HFFc6 (cell line): Measurements from ENCODE around the gene STXBP1. TPM values are rescaled to one million over a fixed set of nuclear protein-coding genes. Genes with fewer than 3 reads are reported as not detected.
A peak's percentile ranks its signal among the peaks of the same experiment; 100 is the strongest.

ENCODE experiments used
- DNase-seq: peaks from one replicate; pipeline ENCODE4 v3.0.0-alpha.2; 2018
- H3K27ac Mint-ChIP-seq: 2 replicates; pipeline ENCODE4 v1.8.0; 2020; ENCODE audit warnings: mild to moderate bottlenecking, mixed read lengths
- H3K27me3 Mint-ChIP-seq: 2 replicates; pipeline ENCODE4 v1.8.0; 2021; ENCODE audit warnings: mild to moderate bottlenecking, moderate library complexity, mixed read lengths; ENCODE audit not compliant: insufficient read depth
- H3K36me3 Mint-ChIP-seq: 2 replicates; pipeline ENCODE4 v1.8.0; 2021; ENCODE audit warnings: low read depth, mixed read lengths
- H3K4me1 Mint-ChIP-seq: 2 replicates; pipeline ENCODE4 v1.8.0; 2020; ENCODE audit warnings: low read depth, mixed read lengths
- H3K4me3 Mint-ChIP-seq: 2 replicates; pipeline ENCODE4 v1.8.0; 2020; ENCODE audit warnings: mild to moderate bottlenecking, moderate library complexity, mixed read lengths
- H3K9me3 Mint-ChIP-seq: 2 replicates; pipeline ENCODE4 v1.8.0; 2020; ENCODE audit warnings: mild to moderate bottlenecking, mixed read lengths
- total RNA-seq, 6 experiments: library from RNA; stranded (reverse); fragmentation: NEBNext Ultra II Directional; extraction: Animal tissue kit (Norgen Biotek cat#: 25700); gene quantifications; 2 replicates in 1 of 6; 3 replicates in 5 of 6; pipeline ENCODE4 v1.2.3, GENCODE V29; 2021
- TF ChIP-seq, protein P1 (sequence below): fragments of 200-600 bp; sonication (generic); IDR thresholded peaks from 2 replicates; pipeline ENCODE4 v1.5.0; 2021; ENCODE audit warnings: antibody characterized with exemption, mild to moderate bottlenecking

STXBP1 gene
- total RNA-seq, 6 experiments from 2014 or later: 61.9 to 90.7 (median 73.6) TPM

DNA sequence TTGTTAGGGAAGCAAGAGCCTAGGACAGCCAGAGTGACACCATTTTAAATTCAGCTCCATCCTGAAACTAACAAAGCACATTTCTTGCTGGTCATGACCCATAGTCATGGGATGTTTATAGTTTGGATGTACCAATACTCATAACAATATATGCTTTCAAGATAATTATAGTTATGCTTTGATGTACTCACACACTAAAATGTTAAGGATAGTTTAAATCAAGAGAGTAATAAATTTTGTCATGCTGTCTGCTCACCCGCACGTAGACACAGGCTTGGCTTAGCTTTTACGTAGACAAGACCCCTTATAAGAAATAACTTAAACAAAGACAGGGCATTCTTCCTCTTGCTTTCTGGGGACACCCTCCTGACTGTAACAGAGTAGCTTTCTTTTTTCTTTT is 8.9 kb upstream of the STXBP1 start:
- H3K9me3 Mint-ChIP-seq: no peaks in the 10 kb centered on the region
- peaks cover 23% of the 10 kb centered on the region for H3K4me1 Mint-ChIP-seq
- H3K27me3 Mint-ChIP-seq: no peaks in the 10 kb centered on the region
- peaks cover 4% of the 10 kb centered on the region; the same call in 1 of the 2 replicates for H3K36me3 Mint-ChIP-seq
- DNase-seq: no peak
- TF ChIP-seq, protein P1, sequence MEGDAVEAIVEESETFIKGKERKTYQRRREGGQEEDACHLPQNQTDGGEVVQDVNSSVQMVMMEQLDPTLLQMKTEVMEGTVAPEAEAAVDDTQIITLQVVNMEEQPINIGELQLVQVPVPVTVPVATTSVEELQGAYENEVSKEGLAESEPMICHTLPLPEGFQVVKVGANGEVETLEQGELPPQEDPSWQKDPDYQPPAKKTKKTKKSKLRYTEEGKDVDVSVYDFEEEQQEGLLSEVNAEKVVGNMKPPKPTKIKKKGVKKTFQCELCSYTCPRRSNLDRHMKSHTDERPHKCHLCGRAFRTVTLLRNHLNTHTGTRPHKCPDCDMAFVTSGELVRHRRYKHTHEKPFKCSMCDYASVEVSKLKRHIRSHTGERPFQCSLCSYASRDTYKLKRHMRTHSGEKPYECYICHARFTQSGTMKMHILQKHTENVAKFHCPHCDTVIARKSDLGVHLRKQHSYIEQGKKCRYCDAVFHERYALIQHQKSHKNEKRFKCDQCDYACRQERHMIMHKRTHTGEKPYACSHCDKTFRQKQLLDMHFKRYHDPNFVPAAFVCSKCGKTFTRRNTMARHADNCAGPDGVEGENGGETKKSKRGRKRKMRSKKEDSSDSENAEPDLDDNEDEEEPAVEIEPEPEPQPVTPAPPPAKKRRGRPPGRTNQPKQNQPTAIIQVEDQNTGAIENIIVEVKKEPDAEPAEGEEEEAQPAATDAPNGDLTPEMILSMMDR: no peak
- H3K4me3 Mint-ChIP-seq: no peak overlapping the region
- no peak overlapping the region for H3K27ac Mint-ChIP-seq

DNA sequence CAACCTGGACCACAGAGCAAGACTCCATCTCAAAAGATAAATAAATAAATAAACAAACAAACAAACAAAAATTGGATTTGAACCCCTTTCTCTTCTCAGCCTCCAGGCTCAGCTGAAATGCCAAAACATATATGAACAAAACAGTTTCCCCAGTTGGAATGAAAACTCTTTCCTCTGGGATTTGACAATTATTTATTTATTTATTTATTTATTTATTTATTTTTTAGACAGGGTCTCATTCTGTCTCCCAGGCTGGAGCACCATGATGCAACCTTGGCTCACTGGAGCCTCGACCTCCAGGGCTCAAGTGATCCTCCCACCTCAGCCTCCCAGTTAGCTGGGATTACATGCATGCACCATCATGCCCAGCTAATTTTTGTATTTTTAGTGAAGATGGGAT is 6.0 kb upstream of the STXBP1 start:
- 0 out of 2 replicates have a peak, but pooled peaks cover 6% of the 10 kb centered on the region for H3K27me3 Mint-ChIP-seq
- H3K27ac Mint-ChIP-seq: no peak overlapping the region
- no peaks in the 10 kb centered on the region for H3K9me3 Mint-ChIP-seq
- peaks cover 30% of the 10 kb centered on the region for H3K4me1 Mint-ChIP-seq
- TF ChIP-seq, protein P1: no peak
- no peak for DNase-seq
- no peaks in the 10 kb centered on the region for H3K36me3 Mint-ChIP-seq
- no peak overlapping the region for H3K4me3 Mint-ChIP-seq

- Mint-ChIP-seq H3K4me3 (peak overlapping the region; percentile 78), H3K36me3 (no peaks in the 10 kb centered on the region), H3K4me1 (peaks cover 38% of the 10 kb centered on the region), H3K27ac (peak overlapping the region; percentile 45), H3K9me3 (no peaks in the 10 kb centered on the region), H3K27me3 (0 out of 2 replicates have a peak, but pooled peaks cover 8% of the 10 kb centered on the region)
- DNase-seq: peak; percentile 30
- TF ChIP-seq, protein P1: no peak
Observed at GRCh38 chr9:127608104-127608966, 3.7 kb upstream of the STXBP1 start.

DNA sequence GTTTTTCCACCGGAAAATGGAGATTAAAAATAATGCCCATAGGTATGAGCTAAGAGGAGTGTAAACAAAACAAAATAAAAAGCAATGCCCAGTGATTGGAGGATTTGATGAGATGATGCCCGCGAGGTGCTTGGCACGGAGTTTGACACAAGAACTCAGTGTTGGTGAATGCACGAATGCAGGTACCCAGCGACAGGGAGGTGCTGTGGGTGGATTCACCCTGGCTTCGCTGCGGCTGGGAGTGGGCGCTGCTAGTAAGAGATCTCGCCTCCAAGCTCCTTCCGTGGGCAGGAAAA is 526 bp upstream of the STXBP1 start:
- H3K4me3 Mint-ChIP-seq: peak overlapping the region; percentile 90
- TF ChIP-seq, protein P1: no peak
- no peaks in the 10 kb centered on the region for H3K9me3 Mint-ChIP-seq
- peaks cover 52% of the 10 kb centered on the region for H3K4me1 Mint-ChIP-seq
- no peak for DNase-seq
- no peaks in the 10 kb centered on the region for H3K36me3 Mint-ChIP-seq
- H3K27ac Mint-ChIP-seq: peak overlapping the region; percentile 83
- H3K27me3 Mint-ChIP-seq: 0 out of 2 replicates have a peak, but pooled peaks cover 8% of the 10 kb centered on the region

DNA sequence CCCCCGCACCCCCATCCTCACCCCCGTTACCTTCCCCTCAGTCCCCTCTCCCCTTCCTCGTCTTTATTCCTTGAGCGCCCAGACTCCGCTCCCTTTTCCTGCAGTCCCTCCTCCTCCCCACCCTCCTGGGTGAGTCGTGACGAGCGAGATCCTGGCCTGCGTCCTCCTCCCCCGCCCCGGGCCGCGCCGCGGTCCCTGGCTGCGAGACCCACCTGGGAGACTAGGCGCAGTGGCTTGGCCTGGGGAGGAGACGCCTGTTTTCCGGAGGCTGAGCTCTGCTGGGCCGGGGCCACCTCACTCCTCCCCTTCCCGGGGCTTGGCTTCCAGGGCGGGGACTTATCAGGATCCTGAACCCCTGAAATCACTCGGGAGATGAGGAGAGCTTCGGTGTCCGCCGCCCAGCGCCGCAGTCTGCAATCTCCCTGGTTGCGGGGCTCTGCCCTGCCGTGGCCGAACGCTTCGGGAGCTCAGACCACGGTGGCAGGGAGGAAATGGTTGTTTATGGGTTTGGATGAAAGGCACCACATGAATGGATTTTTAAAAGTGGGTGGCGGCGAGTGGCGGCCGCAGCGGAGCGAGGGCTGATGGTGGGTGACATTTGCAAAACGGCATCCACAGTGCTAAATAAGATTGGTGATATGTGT is 984 bp downstream of the STXBP1 start:
- Mint-ChIP-seq H3K4me1 (peaks cover 40% of the 10 kb centered on the region), H3K4me3 (peak overlapping the region; percentile 98)

More for the DNA sequence above, 984 bp downstream of the STXBP1 start:
- Mint-ChIP-seq H3K27me3 (0 out of 2 replicates have a peak, but pooled peaks cover 8% of the 10 kb centered on the region), H3K27ac (peak overlapping the region; percentile 95), H3K9me3 (no peaks in the 10 kb centered on the region), H3K36me3 (no peaks in the 10 kb centered on the region)
- TF ChIP-seq, protein P1: no peak
- DNase-seq: peak; percentile 77
